Right lobe of liver (tissue), 6 donors: ENCODE data around the gene POLE2. TPM values are rescaled to one million over a fixed set of nuclear protein-coding genes. Genes with fewer than 3 reads are reported as not detected.

ENCODE experiments used
- ATAC-seq, 4 donors: fragments of 200-7000 bp; cut with Tn5 transposase; one replicate each; pipeline ENCODE4 v1.9.1; 2020; ENCODE audit warnings: mild to moderate bottlenecking in 4 of 4, moderate library complexity in 4 of 4
- DNase-seq, 3 donors: peaks; one replicate each; pipeline ENCODE4 v3.0.0-alpha.2; 2020
- H3K27ac ChIP-seq, 3 donors: fragments of 200-600 bp; one replicate each; pipeline ENCODE4 v1.8.0; 2022
- H3K27me3 ChIP-seq, 2 donors: fragments of 200-600 bp; one replicate each; pipeline ENCODE4 v1.8.0; 2022
- H3K36me3 ChIP-seq, 4 donors: fragments of 200-600 bp; sonication (generic) in 1 of 4; one replicate each; pipeline versions ENCODE4 v1.5.1 to v1.8.0; 2017 to 2022; ENCODE audit warnings: control low read depth in 1 of 4
- H3K4me1 ChIP-seq, 4 donors: fragments of 200-600 bp; sonication (generic) in 1 of 4; one replicate each; pipeline versions ENCODE4 v1.5.1 to v1.8.0; 2017 to 2022; ENCODE audit warnings: control low read depth in 1 of 4
- H3K4me3 ChIP-seq, 3 donors: fragments of 200-600 bp; one replicate each; pipeline ENCODE4 v1.8.0; 2022
- H3K9me3 ChIP-seq, 4 donors: fragments of 200-600 bp; sonication (generic) in 1 of 4; one replicate each; pipeline versions ENCODE4 v1.5.1 to v1.8.0; 2017 to 2022; ENCODE audit warnings: control low read depth in 1 of 4
- CTCF ChIP-seq, 4 donors: fragments of 200-600 bp in 3 of 4; fragments of 450-650 bp in 1 of 4; IDR thresholded peaks; one replicate each; pipeline versions ENCODE4 v1.5.1 to v1.8.0; 2016 to 2022; ENCODE audit warnings: antibody characterized with exemption in 4 of 4, mild to moderate bottlenecking in 2 of 4
- POLR2A ChIP-seq: fragments of 450-650 bp; IDR thresholded peaks from one replicate; pipeline ENCODE4 v1.6.1; 2017; ENCODE audit warnings: antibody characterized with exemption, mild to moderate bottlenecking
- WGBS: methylation state at CpG from one replicate; pipeline ENCODE4 v1.1.6; 2018; ENCODE audit warnings: low coverage, low lambda C conversion rate; ENCODE audit not compliant: insufficient coverage; ENCODE audit errors: missing lambda C conversion rate; 5-methylcytosine and 5-hydroxymethylcytosine counted together
- intact Hi-C, 2 donors: fragments of 100-400 bp; cut with DNase I; formaldehyde crosslinking; loops; one replicate each; pipeline versions ENCODE4 v1.11.2 to v1.14.1; 2022
- total RNA-seq, 6 experiments: library from RNA; depleted of rRNA in 2 of 6; stranded (reverse); fragments of >200 nt in 2 of 6; fragmentation: NEBNext Ultra II Directional in 3 of 6; extraction: Animal tissue kit (Norgen Biotek cat#: 25700) in 3 of 6; gene quantifications; one replicate each; pipeline versions ENCODE4 v1.1.0 to v1.2.4, GENCODE V29; 2016 to 2023
- donor health status: DM: no; HTN: yes; CAD: no.
- donor health status: DM: no; HTN: no; CAD: no.
- donor health status: DM: no; HTN: no; CAD: no.
- donor health status: DM: no; HTN: yes; CAD: no.
- donor health status: DM: no; HTN: yes; CAD: no.

POLE2 gene
- total RNA-seq, 6 experiments from 2014 or later, result 0.73 to 9.0 (median 4.2) TPM

GRCh38 chr14:49623387-49623786 is 64.6 kb downstream of the POLE2 start:
- Histone ChIP-seq H3K4me3 (peak overlapping the region; percentile 92 to 97 (median 95)), H3K27me3 (no peaks in the 10 kb centered on the region), H3K4me1 (peaks cover 0 to 35% (median 5%) of the 10 kb centered on the region in 4 donors), H3K27ac (peak overlapping the region; percentile 11 to 88 (median 80)), H3K9me3 (no peaks in the 10 kb centered on the region), H3K36me3 (peaks cover 0 to 13% (median 5%) of the 10 kb centered on the region in 4 donors)
- TF ChIP-seq POLR2A, result no peak
- 15% methylated on average over 3 of the region's 3 CpGs for WGBS
- DNase-seq (no peak), ATAC-seq (no peak)
- intact Hi-C loops, result no loop called here

- Histone ChIP-seq H3K36me3 (peaks cover 0 to 17% (median 8%) of the 10 kb centered on the region in 4 donors), H3K27me3 (no peaks in the 10 kb centered on the region), H3K9me3 (no peaks in the 10 kb centered on the region), H3K27ac (peak overlapping the region; percentile 80 to 96 (median 88)), H3K4me1 (peaks cover 0 to 35% (median 5%) of the 10 kb centered on the region in 4 donors), H3K4me3 (peak overlapping the region; percentile 92 to 97 (median 95))
- ATAC-seq (no peak), DNase-seq (no peak)
- intact Hi-C loops, result no loop called here
- TF ChIP-seq CTCF (IDR thresholded peaks at IDR 0.05), result no peak
- TF ChIP-seq POLR2A, result no peak
- 25% methylated on average over 3 of the region's 3 CpGs for WGBS
These were observed 65.9 kb downstream of the POLE2 start for GRCh38 chr14:49622022-49622607.

GRCh38 chr14:49621114-49621881 is 66.7 kb downstream of the POLE2 start:
- DNase-seq (peak; percentile 68 to 80 (median 73)), ATAC-seq (peak; percentile 20 to 56 (median 48))
- H3K4me3 ChIP-seq, result peak overlapping the region; percentile 92 to 97 (median 95)
- H3K27me3 ChIP-seq, result no peaks in the 10 kb centered on the region
- H3K9me3 ChIP-seq, result no peaks in the 10 kb centered on the region
- 6% methylated on average over 8 of the region's 65 CpGs for WGBS
- H3K4me1 ChIP-seq, result peaks cover 0 to 29% (median 4%) of the 10 kb centered on the region in 4 donors
- TF ChIP-seq CTCF (IDR thresholded peaks at IDR 0.05) (no peak), POLR2A (no peak)
- peak overlapping the region; percentile 80 to 96 (median 88) for H3K27ac ChIP-seq
- intact Hi-C loops, result no loop called here
- peaks cover 0 to 17% (median 8%) of the 10 kb centered on the region in 4 donors for H3K36me3 ChIP-seq

- 0% methylated on average over 31 of the region's 85 CpGs for WGBS
- intact Hi-C loops, result no loop called here
- Histone ChIP-seq H3K36me3 (peaks cover 0 to 13% (median 7%) of the 10 kb centered on the region in 4 donors), H3K4me3 (peak within 1 kb of the TSS; percentile 92 to 97 (median 95)), H3K27ac (peak within 1 kb of the TSS; percentile 81 to 96 (median 88)), H3K9me3 (no peaks in the 10 kb centered on the region), H3K27me3 (no peaks in the 10 kb centered on the region), H3K4me1 (peaks cover 0 to 25% (median 3%) of the 10 kb centered on the region in 4 donors)
- TF ChIP-seq CTCF (IDR thresholded peaks at IDR 0.05) (peak in 2 of 4 donors; percentile 16 to 29), POLR2A (peak; percentile 99)
- ATAC-seq (peak; percentile 94 to 99 (median 96)), DNase-seq (peak; percentile 99 to 100 (median 100))
These were observed 67.6 kb downstream of the POLE2 start, which contains the start of the genes MGAT2 and RPL36AL for GRCh38 chr14:49620182-49621113. Gene MGAT2 (plus strand): TSS chr14:49620799. CDS start chr14:49621269, 470 bp downstream. Gene RPL36AL (minus strand): TSS chr14:49620626. CDS start chr14:49619104, 1,522 bp downstream.
